ENCODE measurements around the gene SETX.

DNA sequence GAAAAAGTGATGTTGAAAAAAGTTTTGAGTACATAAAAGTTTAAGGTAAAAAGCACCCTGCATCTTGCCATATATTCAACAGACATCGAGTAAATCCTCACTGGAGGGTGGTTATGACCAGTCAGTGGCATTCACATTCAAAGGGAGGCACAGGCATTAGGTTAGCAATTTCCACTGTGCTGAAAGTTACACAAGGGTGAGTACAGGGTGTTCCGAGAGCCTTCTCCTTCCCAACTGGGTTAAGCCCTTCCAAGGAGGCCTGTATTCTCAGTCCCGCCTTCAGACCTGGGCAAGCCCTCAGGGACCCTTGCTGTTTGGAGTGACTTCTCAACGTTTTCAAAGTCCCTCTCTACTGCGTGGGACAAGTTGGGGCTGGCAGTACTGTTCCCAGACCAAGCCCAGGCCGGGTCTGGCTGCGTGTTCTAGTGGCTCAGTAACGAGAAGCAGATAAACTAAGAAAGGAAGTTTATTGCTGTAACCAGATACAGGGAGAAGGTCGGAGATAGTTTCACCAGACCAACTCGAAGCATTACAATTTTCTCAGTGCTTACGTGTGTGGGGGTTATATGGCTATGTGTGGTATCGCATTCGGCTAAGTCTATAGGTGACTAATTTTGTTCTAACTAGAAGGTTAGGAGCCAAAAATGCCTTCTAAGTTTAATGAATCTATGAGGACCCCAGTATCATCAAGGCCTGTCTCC lies 13.0 kb upstream of the SETX start:
- TF ChIP-seq, protein P1, sequence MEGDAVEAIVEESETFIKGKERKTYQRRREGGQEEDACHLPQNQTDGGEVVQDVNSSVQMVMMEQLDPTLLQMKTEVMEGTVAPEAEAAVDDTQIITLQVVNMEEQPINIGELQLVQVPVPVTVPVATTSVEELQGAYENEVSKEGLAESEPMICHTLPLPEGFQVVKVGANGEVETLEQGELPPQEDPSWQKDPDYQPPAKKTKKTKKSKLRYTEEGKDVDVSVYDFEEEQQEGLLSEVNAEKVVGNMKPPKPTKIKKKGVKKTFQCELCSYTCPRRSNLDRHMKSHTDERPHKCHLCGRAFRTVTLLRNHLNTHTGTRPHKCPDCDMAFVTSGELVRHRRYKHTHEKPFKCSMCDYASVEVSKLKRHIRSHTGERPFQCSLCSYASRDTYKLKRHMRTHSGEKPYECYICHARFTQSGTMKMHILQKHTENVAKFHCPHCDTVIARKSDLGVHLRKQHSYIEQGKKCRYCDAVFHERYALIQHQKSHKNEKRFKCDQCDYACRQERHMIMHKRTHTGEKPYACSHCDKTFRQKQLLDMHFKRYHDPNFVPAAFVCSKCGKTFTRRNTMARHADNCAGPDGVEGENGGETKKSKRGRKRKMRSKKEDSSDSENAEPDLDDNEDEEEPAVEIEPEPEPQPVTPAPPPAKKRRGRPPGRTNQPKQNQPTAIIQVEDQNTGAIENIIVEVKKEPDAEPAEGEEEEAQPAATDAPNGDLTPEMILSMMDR (conservative IDR thresholded peaks at IDR 0.05; ENCODE audit: low read length), result no peak
- no peak for TF ChIP-seq EZH2phosphoT487 (IDR thresholded peaks at IDR 0.05; ENCODE audit: borderline replicate concordance, low read depth, low read length)

All from OCI-LY7 (cell line).